ENCODE results near the gene FAM83B.

Gene FAM83B

GRCh38 chr6:54981276-54981609, 134.7 kb downstream of the FAM83B start:
- Histone ChIP-seq H3K4me3 (ENCODE audit: insufficient read depth, low read length, poor library complexity, severe bottlenecking) (no peak overlapping the region), H4K20me1 (ENCODE audit: low read depth, low read length) (no peaks in the 10 kb centered on the region), H2AFZ (ENCODE audit: low read depth, low read length, severe bottlenecking) (no peak overlapping the region), H3K4me2 (ENCODE audit: low read depth, low read length, poor library complexity, severe bottlenecking) (no peak overlapping the region), H3F3A (ENCODE audit: insufficient read depth) (no peaks in the 10 kb centered on the region), H3K36me3 (ENCODE audit: low read length) (no peaks in the 10 kb centered on the region), H3K79me2 (ENCODE audit: insufficient read depth, low read length) (no peaks in the 10 kb centered on the region), H3K9ac (ENCODE audit: low read length) (no peak overlapping the region), H3K9me3 (ENCODE audit: insufficient read depth, low read length) (no peaks in the 10 kb centered on the region), H3K9me2 (replicated peaks; ENCODE audit: insufficient read depth, low read length) (no peaks in the 10 kb centered on the region), H3K27me3 (ENCODE audit: low read length) (no peaks in the 10 kb centered on the region), H3K27ac (ENCODE audit: low read depth, low read length) (no peak overlapping the region)
- TF ChIP-seq EZH2phosphoT487 (conservative IDR thresholded peaks at IDR 0.05; ENCODE audit: low read length) (no peak), CTCF (IDR thresholded peaks at IDR 0.05; ENCODE audit: insufficient read depth, low read length, poor library complexity, severe bottlenecking) (no peak)

GRCh38 chr6:54981647-54982046, 135.1 kb downstream of the FAM83B start:
- Histone ChIP-seq H3K9me2 (replicated peaks; ENCODE audit: insufficient read depth, low read length) (no peaks in the 10 kb centered on the region), H3F3A (ENCODE audit: insufficient read depth) (no peaks in the 10 kb centered on the region), H3K27me3 (ENCODE audit: low read length) (no peaks in the 10 kb centered on the region), H2AFZ (ENCODE audit: low read depth, low read length, severe bottlenecking) (no peak overlapping the region), H3K36me3 (ENCODE audit: low read length) (no peaks in the 10 kb centered on the region), H3K9ac (ENCODE audit: low read length) (no peak overlapping the region), H3K4me3 (ENCODE audit: insufficient read depth, low read length, poor library complexity, severe bottlenecking) (no peak overlapping the region), H3K4me2 (ENCODE audit: low read depth, low read length, poor library complexity, severe bottlenecking) (no peak overlapping the region), H4K20me1 (ENCODE audit: low read depth, low read length) (no peaks in the 10 kb centered on the region), H3K27ac (ENCODE audit: low read depth, low read length) (no peak overlapping the region), H3K79me2 (ENCODE audit: insufficient read depth, low read length) (no peaks in the 10 kb centered on the region), H3K9me3 (ENCODE audit: insufficient read depth, low read length) (no peaks in the 10 kb centered on the region)
- TF ChIP-seq EZH2phosphoT487 (conservative IDR thresholded peaks at IDR 0.05; ENCODE audit: low read length): no peak

- no peaks in the 10 kb centered on the region for H3K9me3 ChIP-seq (ENCODE audit: insufficient read depth, low read length)
- H3K9me2 ChIP-seq (replicated peaks; ENCODE audit: insufficient read depth, low read length): no peaks in the 10 kb centered on the region
Measured at GRCh38 chr6:54987633-54988290, 141.2 kb downstream of the FAM83B start.

GRCh38 chr6:54988576-54988975, 142.0 kb downstream of the FAM83B start:
- H3K4me3 ChIP-seq (ENCODE audit: insufficient read depth, low read length, poor library complexity, severe bottlenecking): no peak overlapping the region
- no peaks in the 10 kb centered on the region for H3K27me3 ChIP-seq (ENCODE audit: low read length)
- H2AFZ ChIP-seq (ENCODE audit: low read depth, low read length, severe bottlenecking): no peak overlapping the region
- TF ChIP-seq CTCF (IDR thresholded peaks at IDR 0.05; ENCODE audit: insufficient read depth, low read length, poor library complexity, severe bottlenecking) (no peak), EZH2phosphoT487 (conservative IDR thresholded peaks at IDR 0.05; ENCODE audit: low read length) (no peak)
- H3K9me3 ChIP-seq (ENCODE audit: insufficient read depth, low read length): no peaks in the 10 kb centered on the region
- H3F3A ChIP-seq (ENCODE audit: insufficient read depth): no peaks in the 10 kb centered on the region
- no peaks in the 10 kb centered on the region for H3K36me3 ChIP-seq (ENCODE audit: low read length)
- H3K9me2 ChIP-seq (replicated peaks; ENCODE audit: insufficient read depth, low read length): no peaks in the 10 kb centered on the region
- no peaks in the 10 kb centered on the region for H3K79me2 ChIP-seq (ENCODE audit: insufficient read depth, low read length)
- H3K9ac ChIP-seq (ENCODE audit: low read length): no peak overlapping the region
- H4K20me1 ChIP-seq (ENCODE audit: low read depth, low read length): no peaks in the 10 kb centered on the region
- no peak overlapping the region for H3K27ac ChIP-seq (ENCODE audit: low read depth, low read length)
- no peak overlapping the region for H3K4me2 ChIP-seq (ENCODE audit: low read depth, low read length, poor library complexity, severe bottlenecking)

More at GRCh38 chr6:54987633-54988290, 141.2 kb downstream of the FAM83B start:
- no peak overlapping the region for H3K4me3 ChIP-seq (ENCODE audit: insufficient read depth, low read length, poor library complexity, severe bottlenecking)
- no peak overlapping the region for H3K27ac ChIP-seq (ENCODE audit: low read depth, low read length)
- TF ChIP-seq EZH2phosphoT487 (conservative IDR thresholded peaks at IDR 0.05; ENCODE audit: low read length): no peak
- H3F3A ChIP-seq (ENCODE audit: insufficient read depth): no peaks in the 10 kb centered on the region
- H3K27me3 ChIP-seq (ENCODE audit: low read length): no peaks in the 10 kb centered on the region
- no peaks in the 10 kb centered on the region for H4K20me1 ChIP-seq (ENCODE audit: low read depth, low read length)
- H3K79me2 ChIP-seq (ENCODE audit: insufficient read depth, low read length): no peaks in the 10 kb centered on the region
- H3K4me2 ChIP-seq (ENCODE audit: low read depth, low read length, poor library complexity, severe bottlenecking): no peak overlapping the region
- H3K36me3 ChIP-seq (ENCODE audit: low read length): no peaks in the 10 kb centered on the region
- H3K9ac ChIP-seq (ENCODE audit: low read length): no peak overlapping the region
- no peak overlapping the region for H2AFZ ChIP-seq (ENCODE audit: low read depth, low read length, severe bottlenecking)

Measured in SU-DHL-6 (cell line).